Fibroblast of pulmonary artery (primary cell): ENCODE data around the gene CBLN3.
A peak's percentile ranks its signal among the peaks of the same experiment; 100 is the strongest.

ENCODE experiments used
- DNase-seq: peaks from one replicate; pipeline ENCODE4 v3.0.0-alpha.2; 2010; ENCODE audit warnings: low read depth
- H3K4me3 ChIP-seq: replicated peaks from 2 replicates; pipeline ENCODE4 v1.5.1; 2011; ENCODE audit warnings: low read depth, mild to moderate bottlenecking, control low read depth, low read length, moderate library complexity
- TF ChIP-seq, protein P1 (sequence below): IDR thresholded peaks from 2 replicates; pipeline ENCODE4 v1.5.1; 2011; ENCODE audit warnings: mild to moderate bottlenecking, control low read depth, low read length, inconsistent platforms; ENCODE audit errors: missing control alignments

Gene CBLN3

DNA sequence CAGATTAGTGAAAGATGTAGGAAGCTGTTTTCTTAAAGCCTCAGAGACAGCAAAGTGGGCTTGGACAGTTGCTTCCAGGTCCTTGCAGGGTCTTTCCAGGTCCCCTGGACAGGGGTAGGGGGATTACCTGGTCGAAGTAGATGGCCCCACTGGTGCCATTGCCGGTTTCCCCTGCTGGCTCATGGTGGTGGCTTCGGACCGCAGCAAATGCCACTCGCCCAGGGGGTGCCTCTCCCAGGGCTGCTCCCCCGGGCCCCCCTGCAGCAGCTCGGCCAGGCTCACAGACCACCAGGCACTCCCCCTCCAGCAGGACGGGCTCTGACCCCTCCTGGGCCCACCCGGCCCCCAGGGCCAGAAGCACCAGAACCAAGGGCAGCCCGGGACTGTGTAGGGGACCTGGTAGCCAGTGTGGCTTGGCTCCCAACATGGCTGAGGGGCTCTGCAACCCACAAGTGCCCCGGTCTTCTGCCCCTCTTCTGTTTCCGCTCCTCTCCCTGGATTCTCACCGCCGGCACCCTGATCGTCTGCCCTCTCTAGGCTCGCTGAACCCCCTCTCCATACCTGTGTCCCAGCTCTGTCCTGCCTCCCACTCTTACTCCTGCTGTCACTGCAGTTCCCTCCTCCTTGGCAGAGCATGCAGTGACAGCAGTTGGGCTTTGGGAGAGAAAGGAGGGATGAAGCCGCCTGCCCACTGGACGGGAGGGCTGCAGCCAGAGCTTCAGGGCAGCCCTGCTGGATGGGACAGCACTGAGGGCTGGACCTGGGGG is 657 bp downstream of the CBLN3 start:
- no peak for DNase-seq
- TF ChIP-seq, protein P1, sequence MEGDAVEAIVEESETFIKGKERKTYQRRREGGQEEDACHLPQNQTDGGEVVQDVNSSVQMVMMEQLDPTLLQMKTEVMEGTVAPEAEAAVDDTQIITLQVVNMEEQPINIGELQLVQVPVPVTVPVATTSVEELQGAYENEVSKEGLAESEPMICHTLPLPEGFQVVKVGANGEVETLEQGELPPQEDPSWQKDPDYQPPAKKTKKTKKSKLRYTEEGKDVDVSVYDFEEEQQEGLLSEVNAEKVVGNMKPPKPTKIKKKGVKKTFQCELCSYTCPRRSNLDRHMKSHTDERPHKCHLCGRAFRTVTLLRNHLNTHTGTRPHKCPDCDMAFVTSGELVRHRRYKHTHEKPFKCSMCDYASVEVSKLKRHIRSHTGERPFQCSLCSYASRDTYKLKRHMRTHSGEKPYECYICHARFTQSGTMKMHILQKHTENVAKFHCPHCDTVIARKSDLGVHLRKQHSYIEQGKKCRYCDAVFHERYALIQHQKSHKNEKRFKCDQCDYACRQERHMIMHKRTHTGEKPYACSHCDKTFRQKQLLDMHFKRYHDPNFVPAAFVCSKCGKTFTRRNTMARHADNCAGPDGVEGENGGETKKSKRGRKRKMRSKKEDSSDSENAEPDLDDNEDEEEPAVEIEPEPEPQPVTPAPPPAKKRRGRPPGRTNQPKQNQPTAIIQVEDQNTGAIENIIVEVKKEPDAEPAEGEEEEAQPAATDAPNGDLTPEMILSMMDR = no peak
- H3K4me3 ChIP-seq = no peak overlapping the region

DNA sequence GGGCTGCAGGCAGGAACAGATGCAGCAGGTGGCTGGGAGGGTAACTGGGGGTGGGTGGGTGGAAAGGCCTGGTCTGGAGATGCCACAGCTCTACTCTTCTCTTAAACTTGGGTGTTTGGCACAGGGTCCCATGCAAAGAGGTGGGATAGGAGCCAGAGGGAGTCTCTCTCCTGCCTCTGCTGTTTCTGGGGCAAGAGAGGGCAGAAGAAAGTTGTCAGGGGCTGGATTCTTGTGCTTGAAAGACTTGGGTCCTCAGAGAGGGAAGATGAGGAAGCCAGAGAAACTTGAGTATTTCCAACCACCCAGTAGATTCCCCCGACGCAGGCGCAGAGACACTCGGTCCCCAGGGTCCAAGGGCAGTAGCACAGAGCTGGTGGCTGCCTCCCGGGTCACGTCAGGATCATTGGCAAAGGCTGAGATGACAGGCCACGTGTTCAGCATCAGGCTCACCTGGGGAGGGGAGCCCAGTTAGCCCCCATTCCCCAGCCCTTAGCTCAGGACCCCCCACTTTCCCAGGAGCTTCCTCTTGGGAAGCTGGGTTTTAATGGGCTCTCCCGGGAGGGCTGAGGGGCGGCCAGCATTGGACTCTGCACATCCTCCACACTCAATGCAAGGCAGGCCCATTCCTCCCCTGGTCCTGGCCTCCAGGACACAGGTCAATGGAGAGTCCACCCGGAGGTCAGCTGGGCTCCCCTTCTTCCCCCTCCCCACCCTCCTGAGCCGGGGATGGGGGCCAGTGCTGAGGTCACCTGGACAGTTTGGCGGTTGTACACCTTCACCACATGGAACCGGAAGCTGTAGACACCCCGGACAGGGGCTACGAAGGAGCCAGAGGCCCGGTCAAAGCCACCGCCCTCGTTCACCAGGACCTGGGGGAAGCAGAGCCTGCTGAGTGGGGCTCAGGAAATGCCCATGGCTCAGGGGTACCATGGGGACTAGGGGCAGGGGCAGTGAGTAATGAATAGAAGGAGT is 1.6 kb downstream of the CBLN3 start:
- no peak for DNase-seq
- TF ChIP-seq, protein P1 = no peak
- no peak overlapping the region for H3K4me3 ChIP-seq

DNA sequence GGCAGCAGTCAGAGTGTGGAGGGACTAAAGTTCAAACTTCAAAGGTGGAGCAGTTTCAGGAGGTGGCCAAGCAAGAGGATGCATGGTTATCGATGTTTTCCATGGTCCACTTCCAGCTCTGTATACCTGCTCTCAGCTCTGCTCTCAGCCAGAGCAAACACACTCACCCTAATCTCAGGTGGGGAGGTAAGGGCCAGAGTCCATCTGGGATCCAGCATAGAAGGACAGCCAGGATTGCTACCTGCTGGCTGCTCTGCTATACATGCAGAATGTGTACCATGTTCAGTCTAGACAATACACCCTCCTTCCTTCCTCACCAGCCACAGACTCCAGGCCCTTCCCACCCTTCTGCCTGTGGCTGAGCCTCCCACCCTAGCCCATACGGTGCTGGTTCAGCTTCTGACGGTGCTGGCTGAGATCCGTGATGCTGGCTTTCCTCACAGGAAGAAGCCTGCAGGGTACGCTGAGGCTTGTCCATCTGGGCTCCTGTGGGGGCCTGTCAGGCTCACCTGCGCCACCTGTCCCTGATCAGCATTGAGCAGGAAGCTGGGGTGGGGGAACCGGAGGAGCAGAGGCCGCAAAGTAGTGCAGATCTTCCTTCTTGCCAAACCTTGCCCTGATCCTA is 2.4 kb downstream of the CBLN3 start:
- TF ChIP-seq, protein P1 = no peak
- no peak for DNase-seq
- no peak overlapping the region for H3K4me3 ChIP-seq

DNA sequence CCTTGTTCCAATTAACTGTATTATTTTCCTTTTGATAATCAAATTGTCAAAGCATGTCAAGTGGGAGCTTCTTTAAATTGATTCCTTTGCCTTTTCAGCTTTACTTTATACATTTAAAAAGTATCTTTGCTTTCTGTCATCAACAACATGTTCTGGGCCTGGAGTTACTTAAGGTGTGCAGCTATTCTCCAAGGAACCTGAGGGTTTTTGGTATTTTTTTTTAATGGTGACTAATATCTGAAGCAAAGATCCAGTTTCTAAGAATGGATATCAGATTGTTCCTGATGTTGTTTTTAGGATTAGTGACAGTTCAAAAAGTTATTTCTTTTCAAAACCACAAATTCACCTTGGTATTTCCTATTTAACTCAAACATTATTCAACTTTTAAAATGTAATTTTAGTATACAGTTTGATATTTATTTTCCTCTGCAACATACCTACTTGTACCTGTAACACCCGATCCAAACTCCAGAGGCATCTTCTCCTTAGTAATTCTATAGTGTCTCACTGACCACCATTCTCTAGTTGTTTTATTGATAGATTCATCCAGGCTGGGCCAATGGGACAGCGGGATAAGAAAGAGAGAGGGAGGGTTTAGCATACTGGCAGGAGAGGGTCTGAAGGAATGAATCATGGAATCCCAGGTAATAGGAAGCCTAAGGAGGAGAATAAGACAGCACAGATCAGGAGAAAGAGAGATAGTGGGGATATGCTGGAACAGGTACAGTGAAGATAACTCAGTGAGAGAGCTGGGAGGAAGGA is 3.1 kb downstream of the CBLN3 start:
- TF ChIP-seq, protein P1 = no peak
- H3K4me3 ChIP-seq = no peak overlapping the region
- DNase-seq = no peak

DNA sequence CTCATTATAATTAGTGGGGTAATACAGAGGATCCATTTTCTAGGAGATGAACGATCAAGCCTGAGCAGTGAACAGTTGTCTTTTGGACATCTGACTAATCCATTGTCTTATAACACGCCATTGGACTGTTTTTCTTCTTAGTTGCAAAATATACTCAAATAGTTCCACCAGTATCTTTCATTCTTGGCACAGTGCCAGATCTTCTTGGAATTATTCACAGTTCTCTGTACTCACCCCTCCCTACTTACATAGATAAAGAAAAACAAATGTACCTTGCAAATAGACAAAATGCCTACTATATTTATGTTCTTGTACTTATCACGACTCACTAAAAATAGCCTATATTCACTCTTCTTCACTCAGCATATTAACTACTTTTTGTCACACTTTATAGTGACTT is 3.8 kb downstream of the CBLN3 start:
- no peak overlapping the region for H3K4me3 ChIP-seq
- DNase-seq = peak; percentile 91
- TF ChIP-seq, protein P1 = no peak

DNA sequence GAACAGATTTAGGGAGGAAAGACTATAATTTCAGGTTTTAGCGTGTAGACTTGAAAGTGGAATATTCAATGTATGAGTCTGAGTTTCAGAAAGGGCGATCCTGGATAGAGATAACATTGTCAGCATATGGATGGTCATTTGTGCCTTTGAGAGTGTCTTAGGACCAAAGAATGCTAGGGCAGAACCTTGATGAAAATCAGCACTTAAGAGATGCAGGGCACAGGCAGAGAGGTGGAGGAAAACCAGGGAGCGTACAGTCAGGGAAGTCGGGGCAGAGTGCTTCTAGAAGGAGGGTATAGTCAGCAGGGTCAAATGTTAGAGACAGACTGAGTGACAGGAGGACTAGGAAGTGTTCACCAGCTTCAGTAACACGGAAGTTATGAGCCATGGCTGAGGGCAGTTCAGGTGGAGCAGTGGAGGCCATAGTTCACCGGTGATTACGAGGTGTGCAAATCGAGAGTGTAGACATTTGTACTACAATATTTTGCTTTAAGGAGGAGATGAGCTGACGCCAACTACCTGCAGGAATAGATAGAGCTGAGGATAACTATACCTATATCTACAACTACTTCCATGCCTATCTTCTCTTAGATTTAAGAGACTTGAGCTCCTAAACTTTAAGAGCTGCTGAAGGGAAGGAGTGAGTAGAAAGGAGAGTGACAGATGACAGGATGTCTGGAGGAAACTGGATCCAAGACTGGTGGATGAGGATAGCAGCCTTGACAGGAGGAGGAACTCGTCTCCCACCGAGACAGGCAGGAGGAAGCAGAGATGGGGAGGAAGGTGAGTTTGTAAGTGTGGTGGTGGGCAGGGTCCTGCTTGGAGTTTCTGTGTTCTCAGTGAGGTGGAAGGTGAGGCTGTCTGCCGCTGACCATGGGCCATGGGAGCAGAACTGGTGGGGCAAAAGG is 6.5 kb downstream of the CBLN3 start:
- TF ChIP-seq, protein P1 = no peak
- no peak for DNase-seq
- no peak overlapping the region for H3K4me3 ChIP-seq
